Psoas muscle (tissue), 8 donors: ENCODE data around the gene PRKN. TPM values are rescaled to one million over a fixed set of nuclear protein-coding genes. Genes with fewer than 3 reads are reported as not detected.

Source experiments
- ATAC-seq, 4 donors: fragments of 200-7000 bp; cut with Tn5 transposase; one replicate each; pipeline ENCODE4 v1.9.1; 2020; ENCODE audit warnings: moderate library complexity in 3 of 4, mild to moderate bottlenecking in 2 of 4
- DNase-seq, 2 donors: peaks; one replicate each; pipeline ENCODE4 v3.0.0-alpha.2; 2020
- H3K27ac ChIP-seq: fragments of 200-600 bp; one replicate; pipeline ENCODE4 v1.8.0; 2022
- H3K27me3 ChIP-seq, 3 donors: fragments of 200-600 bp in 1 of 3; one replicate each; pipeline versions ENCODE4 v1.6.1 to v1.8.0; 2013 to 2022; ENCODE audit warnings: low read length in 2 of 3, mild to moderate bottlenecking in 2 of 3, moderate library complexity in 1 of 3; ENCODE audit not compliant: insufficient read depth in 3 of 3
- H3K36me3 ChIP-seq, 2 donors: fragments of 200-600 bp in 1 of 2; one replicate each; pipeline versions ENCODE4 v1.6.1 to v1.8.0; 2013 to 2022; ENCODE audit warnings: low read depth in 1 of 2, mild to moderate bottlenecking in 1 of 2, moderate library complexity in 1 of 2; ENCODE audit not compliant: insufficient read depth in 1 of 2
- H3K4me1 ChIP-seq: fragments of 200-600 bp; one replicate; pipeline ENCODE4 v1.8.0; 2022
- H3K4me3 ChIP-seq: fragments of 200-600 bp; one replicate; pipeline ENCODE4 v1.8.0; 2022; ENCODE audit warnings: mild to moderate bottlenecking
- H3K9me3 ChIP-seq: fragments of 200-600 bp; one replicate; pipeline ENCODE4 v1.8.0; 2022
- CTCF ChIP-seq: fragments of 200-600 bp; IDR thresholded peaks from one replicate; pipeline ENCODE4 v1.8.0; 2022; ENCODE audit warnings: antibody characterized with exemption
- WGBS, 3 donors: extraction: QIAGEN DNeasy Blood & Tissue Kit; methylation state at CpG; one replicate each; pipeline versions ENCODE4 v1.1.6 to v1.1.7; 2013; 5-methylcytosine and 5-hydroxymethylcytosine counted together
- intact Hi-C, 2 donors: fragments of 100-400 bp; cut with DNase I; formaldehyde crosslinking; loops; one replicate each; pipeline versions ENCODE4 v1.11.0 to v1.14.2; 2022
- polyA plus RNA-seq, 3 donors: library from polyadenylated mRNA; stranded (reverse); fragments of 200-250 nt; gene quantifications; one replicate each; pipeline ENCODE4 v1.2.3, GENCODE V29; 2013
- total RNA-seq, 4 donors: library from RNA; stranded (reverse); fragmentation: NEBNext Ultra II Directional in 2 of 4; extraction: Animal tissue kit (Norgen Biotek cat#: 25700) in 2 of 4; gene quantifications; one replicate each; pipeline versions ENCODE4 v1.2.1 to v1.2.4, GENCODE V29; 2021 to 2023
- donor health status: healthy with polysubstance abuse.
- donor health status: DM: no; HTN: no; CAD: no; lungs with moderate emphysema.
- donor health status: Bipolar disorder and iron deficiency.
- donor health status: healthy.
- donor health status: DM: yes; HTN: yes; CAD: no.
- donor health status: DM: no; HTN: no; CAD: no.
- donor health status: DM: no; HTN: no; CAD: no.
- donor health status: DM: yes; HTN: yes; CAD: no.

The PRKN gene
- total and polyA plus RNA-seq, 7 donors, result 1.5 to 19.5 (median 11.7) TPM

GRCh38 chr6:162289972-162290371 is 437.6 kb downstream of the PRKN start:
- Histone ChIP-seq H3K27me3 (no peaks in the 10 kb centered on the region), H3K36me3 (no peaks in the 10 kb centered on the region), H3K9me3 (no peaks in the 10 kb centered on the region), H3K27ac (no peak overlapping the region), H3K4me3 (no peak overlapping the region), H3K4me1 (peaks cover 13% of the 10 kb centered on the region)
- intact Hi-C loops, result no loop called here
- WGBS, 3 donors, result 88 to 91% (median 90%) methylated on average over 4 of the region's 4 CpGs
- TF ChIP-seq CTCF, result no peak
- ATAC-seq, result no peak
- no peak for DNase-seq

GRCh38 chr6:162273986-162274385 is 453.6 kb downstream of the PRKN start:
- 97 to 100% (median 98%) methylated on average over 2 of the region's 2 CpGs for WGBS, 3 donors
- Histone ChIP-seq H3K4me3 (no peak overlapping the region), H3K27me3 (no peaks in the 10 kb centered on the region), H3K4me1 (no peaks in the 10 kb centered on the region), H3K9me3 (no peaks in the 10 kb centered on the region), H3K27ac (no peak overlapping the region), H3K36me3 (no peaks in the 10 kb centered on the region)
- TF ChIP-seq CTCF, result no peak
- DNase-seq (no peak), ATAC-seq (no peak)
- intact Hi-C loops, result no loop called here

- ATAC-seq (no peak), DNase-seq (no peak)
- Histone ChIP-seq H3K27ac (no peak overlapping the region), H3K27me3 (no peaks in the 10 kb centered on the region), H3K4me3 (no peak overlapping the region), H3K4me1 (no peaks in the 10 kb centered on the region), H3K36me3 (no peaks in the 10 kb centered on the region), H3K9me3 (no peaks in the 10 kb centered on the region)
- 70 to 77% (median 73%) methylated on average over 5 of the region's 5 CpGs for WGBS, 3 donors
- no peak for TF ChIP-seq CTCF
- intact Hi-C loops, result no loop called here
Observed at GRCh38 chr6:162271922-162272321, 455.6 kb downstream of the PRKN start.

- H3K4me1 ChIP-seq, result no peaks in the 10 kb centered on the region
- H3K4me3 ChIP-seq, result no peak overlapping the region
- H3K27ac ChIP-seq, result no peak overlapping the region
- no peak for ATAC-seq
- no peak for DNase-seq
- intact Hi-C loops, result no loop called here
- no peak for TF ChIP-seq CTCF
- no peaks in the 10 kb centered on the region for H3K27me3 ChIP-seq
- H3K9me3 ChIP-seq, result no peaks in the 10 kb centered on the region
- 60 to 78% (median 62%) methylated on average over 5 of the region's 5 CpGs for WGBS, 3 donors
- H3K36me3 ChIP-seq, result no peaks in the 10 kb centered on the region
Observed at GRCh38 chr6:162270966-162271365, 456.6 kb downstream of the PRKN start.

GRCh38 chr6:162267641-162268040 is 459.9 kb downstream of the PRKN start:
- DNase-seq (no peak), ATAC-seq (no peak)
- TF ChIP-seq CTCF, result no peak
- H3K4me1 ChIP-seq, result no peaks in the 10 kb centered on the region
- 45 to 57% (median 53%) methylated on average over 2 of the region's 2 CpGs for WGBS, 3 donors
- no peaks in the 10 kb centered on the region for H3K9me3 ChIP-seq
- intact Hi-C loops, result no loop called here
- no peaks in the 10 kb centered on the region for H3K36me3 ChIP-seq
- H3K27me3 ChIP-seq, result no peaks in the 10 kb centered on the region
- H3K27ac ChIP-seq, result no peak overlapping the region
- no peak overlapping the region for H3K4me3 ChIP-seq
